HFF-Myc (cell line): ENCODE data around the gene MRPL28.

Source experiments
- DNase-seq: peaks from one replicate; pipeline ENCODE4 v3.0.0-alpha.2; 2011; ENCODE audit warnings: low read depth; ENCODE audit errors: extremely low read depth
- H3K4me3 ChIP-seq: replicated peaks from 2 replicates; pipeline ENCODE4 v1.5.1; 2011; ENCODE audit warnings: low read depth, mild to moderate bottlenecking, control low read depth, low read length
- TF ChIP-seq, protein P1 (sequence below): IDR thresholded peaks from 2 replicates; pipeline ENCODE4 v1.5.1; 2012; ENCODE audit warnings: mild to moderate bottlenecking, low read depth, low read length, control low read depth; ENCODE audit errors: missing control alignments

MRPL28 gene

GRCh38 chr16:398561-399339 is 28.4 kb upstream of the MRPL28 start:
- TF ChIP-seq, protein P1, sequence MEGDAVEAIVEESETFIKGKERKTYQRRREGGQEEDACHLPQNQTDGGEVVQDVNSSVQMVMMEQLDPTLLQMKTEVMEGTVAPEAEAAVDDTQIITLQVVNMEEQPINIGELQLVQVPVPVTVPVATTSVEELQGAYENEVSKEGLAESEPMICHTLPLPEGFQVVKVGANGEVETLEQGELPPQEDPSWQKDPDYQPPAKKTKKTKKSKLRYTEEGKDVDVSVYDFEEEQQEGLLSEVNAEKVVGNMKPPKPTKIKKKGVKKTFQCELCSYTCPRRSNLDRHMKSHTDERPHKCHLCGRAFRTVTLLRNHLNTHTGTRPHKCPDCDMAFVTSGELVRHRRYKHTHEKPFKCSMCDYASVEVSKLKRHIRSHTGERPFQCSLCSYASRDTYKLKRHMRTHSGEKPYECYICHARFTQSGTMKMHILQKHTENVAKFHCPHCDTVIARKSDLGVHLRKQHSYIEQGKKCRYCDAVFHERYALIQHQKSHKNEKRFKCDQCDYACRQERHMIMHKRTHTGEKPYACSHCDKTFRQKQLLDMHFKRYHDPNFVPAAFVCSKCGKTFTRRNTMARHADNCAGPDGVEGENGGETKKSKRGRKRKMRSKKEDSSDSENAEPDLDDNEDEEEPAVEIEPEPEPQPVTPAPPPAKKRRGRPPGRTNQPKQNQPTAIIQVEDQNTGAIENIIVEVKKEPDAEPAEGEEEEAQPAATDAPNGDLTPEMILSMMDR, result no peak
- no peak for DNase-seq
- H3K4me3 ChIP-seq, result peak overlapping the region; percentile 48

DNA sequence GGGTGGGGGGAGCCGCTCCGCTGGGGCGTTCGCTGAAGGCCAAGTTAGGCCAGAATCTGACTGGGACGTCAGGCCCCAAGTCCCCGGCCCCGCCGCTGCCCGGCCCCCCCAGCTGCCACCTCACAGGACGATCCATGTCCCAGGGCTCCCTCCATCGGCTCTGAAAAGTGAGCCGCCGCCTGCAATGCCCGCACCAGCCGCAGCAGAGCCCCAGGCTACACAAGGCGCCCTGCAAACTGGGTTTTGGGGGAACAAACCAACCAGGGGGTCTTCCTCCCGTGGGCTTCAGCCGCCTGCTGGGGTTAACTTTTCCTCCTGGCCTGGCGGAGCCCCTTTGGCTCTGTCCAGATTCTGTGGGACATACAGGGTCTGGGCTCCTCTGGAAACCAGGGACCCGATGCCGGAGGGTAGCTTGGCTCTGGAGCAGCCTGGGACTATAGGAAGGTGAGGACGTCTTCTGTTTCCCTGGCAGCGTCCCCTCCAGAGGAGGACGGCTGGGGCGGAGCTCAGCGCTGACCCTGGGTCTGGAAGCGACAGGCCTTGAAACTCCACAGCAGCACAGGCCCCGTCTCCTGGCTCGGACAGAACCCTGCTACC is 27.5 kb upstream of the MRPL28 start:
- peak overlapping the region; percentile 48 for H3K4me3 ChIP-seq
- DNase-seq, result peak; percentile 17
- TF ChIP-seq, protein P1, result no peak

GRCh38 chr16:397135-397661 is 26.9 kb upstream of the MRPL28 start, which contains the start of gene NME4:
TSS of gene NME4 (plus strand) at chr16:397199. CDS start at chr16:397223, 24 bp downstream.
- no peak for DNase-seq
- peak within 1 kb of the TSS; percentile 48 for H3K4me3 ChIP-seq
- TF ChIP-seq, protein P1, result no peak

DNA sequence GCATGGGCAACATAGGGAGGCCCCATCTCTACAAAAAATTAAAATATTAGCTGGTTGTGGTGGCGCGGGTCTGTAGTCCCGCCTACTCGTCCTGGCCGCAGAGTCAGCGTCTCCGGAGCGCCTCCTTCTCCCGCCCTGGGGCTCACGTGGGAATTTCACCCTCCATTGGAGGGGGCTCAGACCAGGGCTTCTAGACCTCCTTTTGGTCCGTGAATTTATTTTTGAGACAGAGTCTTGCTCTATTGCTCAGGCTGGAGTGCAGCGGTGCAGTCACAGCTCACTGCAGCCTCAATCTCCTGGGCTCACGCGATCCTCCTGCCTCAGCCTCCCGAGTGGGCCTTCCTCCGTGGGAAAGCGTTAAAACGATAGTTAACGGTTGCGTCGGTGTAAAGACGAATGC is 26.3 kb upstream of the MRPL28 start:
- H3K4me3 ChIP-seq, result peak overlapping the region; percentile 48
- no peak for DNase-seq
- TF ChIP-seq, protein P1, result no peak

DNA sequence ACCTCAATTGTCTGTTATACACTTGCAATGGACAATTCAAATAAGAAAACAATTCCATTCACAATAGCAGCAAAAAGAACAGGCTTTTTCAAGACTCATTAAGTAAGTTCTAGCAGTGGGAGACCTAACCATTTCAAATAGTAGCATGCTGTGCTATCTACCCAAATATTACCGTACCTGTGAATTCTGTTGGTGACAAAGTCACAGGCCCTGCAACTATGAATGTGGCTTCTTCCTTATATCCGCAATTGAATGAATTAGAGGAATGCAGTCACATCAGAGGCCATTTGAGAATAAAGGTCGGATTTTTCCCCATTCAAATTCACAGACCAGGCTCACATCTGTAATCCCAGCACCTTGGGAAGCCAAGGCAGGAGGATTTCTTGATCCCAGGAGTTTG is 25.9 kb upstream of the MRPL28 start:
- peak overlapping the region; percentile 48 for H3K4me3 ChIP-seq
- TF ChIP-seq, protein P1, result no peak
- DNase-seq, result no peak

- TF ChIP-seq, protein P1, result no peak
- no peak for DNase-seq
- H3K4me3 ChIP-seq, result no peak overlapping the region
Observed at GRCh38 chr16:392450-393030, 22.2 kb upstream of the MRPL28 start.
